IMR-90 (cell line): Measurements from ENCODE around the gene IFIT1B. TPM values are rescaled to one million over a fixed set of nuclear protein-coding genes. Genes with fewer than 3 reads are reported as not detected.

ENCODE experiments used
- ATAC-seq: fragments of 200-7000 bp; cut with Tn5 transposase; 2 replicates; pipeline ENCODE4 v1.9.1; 2020; ENCODE audit warnings: low read depth, mild to moderate bottlenecking, moderate library complexity
- BruUV-seq: library from RNA; stranded (reverse); fragments of 400-500 nt; replicated peaks from 2 replicates; lab custom pipeline; 2021; lab: Mats Ljungman, UMichigan
- CTCF ChIA-PET: fragments of 300-600 bp; formaldehyde crosslinking; extraction: SDS; loops from one replicate; lab custom pipeline; 2021; ENCODE audit warnings: antibody characterized with exemption; lab: Yijun Ruan, JAX
- POLR2A ChIA-PET: fragments of 300-600 bp; sonication (Branson Sonifier 250); formaldehyde crosslinking; loops from one replicate; lab custom pipeline; 2022; ENCODE audit warnings: antibody characterized with exemption; ENCODE audit not compliant: unreplicated experiment; lab: Charles Lee
- DNase-seq: peaks from one replicate; pipeline ENCODE4 v3.0.0; 2013
- H2AFZ ChIP-seq: replicated peaks from 2 replicates; pipeline ENCODE3; 2013; ENCODE audit warnings: low read length, mild to moderate bottlenecking; ENCODE audit not compliant: poor library complexity
- H2AK5ac ChIP-seq: 2 replicates; pipeline ENCODE4 v1.6.1; 2013; ENCODE audit warnings: low read depth, low read length, inconsistent platforms
- H2AK9ac ChIP-seq: replicated peaks from 2 replicates; pipeline ENCODE3; 2013; ENCODE audit warnings: mild to moderate bottlenecking, low read depth, low read length, moderate library complexity; ENCODE audit not compliant: poor library complexity
- H2BK120ac ChIP-seq: 2 replicates; pipeline ENCODE4 v1.6.1; 2013; ENCODE audit warnings: low read depth, low read length, inconsistent platforms
- H2BK15ac ChIP-seq: 3 replicates; pipeline ENCODE4 v1.6.1; 2013; ENCODE audit warnings: low read depth, low read length, inconsistent platforms
- H2BK20ac ChIP-seq: 2 replicates; pipeline ENCODE4 v1.6.1; 2013; ENCODE audit warnings: low read depth, mild to moderate bottlenecking, inconsistent platforms, low read length, moderate library complexity
- H2BK5ac ChIP-seq: 2 replicates; pipeline ENCODE4 v1.6.1; 2013; ENCODE audit warnings: mild to moderate bottlenecking, low read depth, low read length, inconsistent platforms; ENCODE audit not compliant: poor library complexity, severe bottlenecking
- H3K14ac ChIP-seq: replicated peaks from 2 replicates; pipeline ENCODE4 v1.6.1; 2013; ENCODE audit warnings: low read depth, low read length, inconsistent platforms
- H3K18ac ChIP-seq: 2 replicates; pipeline ENCODE4 v1.6.1; 2013; ENCODE audit warnings: low read depth, low read length, control low read depth
- H3K23ac ChIP-seq: 2 replicates; pipeline ENCODE4 v1.6.1; 2013; ENCODE audit warnings: low read depth, low read length, inconsistent platforms
- H3K27ac ChIP-seq: 2 replicates; pipeline ENCODE4 v1.5.1; 2013; ENCODE audit warnings: mild to moderate bottlenecking, control low read depth, low read length; ENCODE audit not compliant: insufficient read depth
- H3K27me3 ChIP-seq: 2 replicates; pipeline ENCODE4 v1.6.1; 2013; ENCODE audit warnings: low read length; ENCODE audit not compliant: control insufficient read depth, insufficient read depth
- H3K36me3 ChIP-seq: 2 replicates; pipeline ENCODE4 v1.6.1; 2013; ENCODE audit warnings: low read length, mixed read lengths; ENCODE audit not compliant: control insufficient read depth, insufficient read depth
- H3K4ac ChIP-seq: 2 replicates; pipeline ENCODE4 v1.6.1; 2013; ENCODE audit warnings: low read depth, low read length, inconsistent platforms
- H3K4me1 ChIP-seq: 2 replicates; pipeline ENCODE4 v1.6.1; 2013; ENCODE audit warnings: low read length, mixed read lengths; ENCODE audit not compliant: control insufficient read depth, insufficient read depth
- H3K4me2 ChIP-seq: 2 replicates; pipeline ENCODE4 v1.6.1; 2013; ENCODE audit warnings: low read depth, mild to moderate bottlenecking, control low read depth, low read length, moderate library complexity
- H3K4me3 ChIP-seq: 2 replicates; pipeline ENCODE4 v1.5.1; 2013; ENCODE audit warnings: low read depth, mild to moderate bottlenecking, control low read depth, low read length, moderate library complexity; ENCODE audit not compliant: insufficient read depth
- H3K56ac ChIP-seq: 2 replicates; pipeline ENCODE4 v1.6.1; 2013; ENCODE audit warnings: low read length, inconsistent platforms; ENCODE audit not compliant: insufficient read depth; ENCODE audit errors: extremely low read depth
- H3K79me1 ChIP-seq, 2 experiments: 2 replicates each; pipeline ENCODE4 v1.6.1; 2013; ENCODE audit warnings: low read length in 2 of 2, inconsistent platforms in 1 of 2, low read depth in 1 of 2
- H3K9ac ChIP-seq: 2 replicates; pipeline ENCODE4 v1.6.1; 2013; ENCODE audit warnings: low read depth, low read length, control low read depth
- H3K9me1 ChIP-seq: 2 replicates; pipeline ENCODE4 v1.6.1; 2013; ENCODE audit warnings: low read length, inconsistent platforms; ENCODE audit not compliant: insufficient read depth
- H3K9me3 ChIP-seq: 2 replicates; pipeline ENCODE4 v1.6.1; 2013; ENCODE audit warnings: low read length; ENCODE audit not compliant: control insufficient read depth, insufficient read depth
- H4K20me1 ChIP-seq: 2 replicates; pipeline ENCODE4 v1.6.1; 2013; ENCODE audit warnings: low read length, inconsistent platforms; ENCODE audit not compliant: insufficient read depth
- H4K5ac ChIP-seq: 2 replicates; pipeline ENCODE4 v1.6.1; 2013; ENCODE audit warnings: mild to moderate bottlenecking, low read depth, low read length, control low read depth
- H4K8ac ChIP-seq, 2 experiments: 2 replicates each; pipeline ENCODE4 v1.6.1; 2013; ENCODE audit warnings: low read depth in 2 of 2, low read length in 2 of 2, control low read depth in 1 of 2, inconsistent platforms in 1 of 2
- H4K91ac ChIP-seq: 2 replicates; pipeline ENCODE4 v1.6.1; 2013; ENCODE audit warnings: low read depth, low read length, inconsistent platforms; ENCODE audit not compliant: insufficient read depth
- BHLHE40 ChIP-seq: fragments of 150-350 bp; IDR thresholded peaks from 2 replicates; pipeline ENCODE4 v1.6.1; 2016; ENCODE audit warnings: mild to moderate bottlenecking, low read depth, low read length
- CEBPB ChIP-seq: IDR thresholded peaks from 2 replicates; pipeline ENCODE4 v1.6.1; 2012; ENCODE audit warnings: low read depth, low read length, improper control_type of control experiment
- CHD1 ChIP-seq: IDR thresholded peaks from 2 replicates; pipeline ENCODE4 v1.6.1; 2012; ENCODE audit warnings: low read depth, low read length, improper control_type of control experiment
- CTCF ChIP-seq: conservative IDR thresholded peaks from 2 replicates; pipeline ENCODE4 v1.5.1; 2012; ENCODE audit warnings: mild to moderate bottlenecking, low read depth, low read length, improper control_type of control experiment
- ELK1 ChIP-seq: fragments of 150-350 bp; IDR thresholded peaks from 2 replicates; pipeline ENCODE4 v1.6.1; 2016; ENCODE audit warnings: low read depth, mild to moderate bottlenecking, low read length, moderate library complexity, borderline replicate concordance
- FOS ChIP-seq: fragments of 150-350 bp; IDR thresholded peaks from 2 replicates; pipeline ENCODE4 v1.6.1; 2016; ENCODE audit warnings: low read depth, low read length
- MAFK ChIP-seq: IDR thresholded peaks from 2 replicates; pipeline ENCODE4 v1.6.1; 2012; ENCODE audit warnings: low read depth, low read length, improper control_type of control experiment
- MAZ ChIP-seq: IDR thresholded peaks from 2 replicates; pipeline ENCODE4 v1.6.1; 2012; ENCODE audit warnings: low read depth, mild to moderate bottlenecking, low read length, improper control_type of control experiment, moderate library complexity, borderline replicate concordance
- MXI1 ChIP-seq: IDR thresholded peaks from 2 replicates; pipeline ENCODE4 v1.6.1; 2012; ENCODE audit warnings: low read depth, mild to moderate bottlenecking, low read length, moderate library complexity, borderline replicate concordance
- NFE2L2 ChIP-seq: fragments of 150-350 bp; IDR thresholded peaks from 2 replicates; pipeline ENCODE4 v1.6.1; 2016; ENCODE audit warnings: low read depth, mild to moderate bottlenecking, low read length
- POLR2A ChIP-seq: IDR thresholded peaks from 2 replicates; pipeline ENCODE4 v1.6.1; 2012; ENCODE audit warnings: mild to moderate bottlenecking, low read depth, low read length
- RAD21 ChIP-seq: IDR thresholded peaks from 2 replicates; pipeline ENCODE4 v1.6.1; 2012; ENCODE audit warnings: low read length, improper control_type of control experiment
- RCOR1 ChIP-seq: IDR thresholded peaks from 2 replicates; pipeline ENCODE4 v1.6.1; 2012; ENCODE audit warnings: mild to moderate bottlenecking, low read length, improper control_type of control experiment; ENCODE audit not compliant: insufficient replicate concordance
- RFX5 ChIP-seq: IDR thresholded peaks from 2 replicates; pipeline ENCODE4 v1.8.0; 2012; ENCODE audit warnings: low read depth, mild to moderate bottlenecking, low read length, moderate library complexity
- SMC3 ChIP-seq: fragments of 150-350 bp; IDR thresholded peaks from 2 replicates; pipeline ENCODE4 v1.6.1; 2016; ENCODE audit warnings: low read depth, mild to moderate bottlenecking, antibody characterized with exemption, low read length, moderate library complexity
- WGBS, 2 experiments: methylation state at CpG; one replicate each; pipeline versions ENCODE4 v1.1.5 to v1.1.7; 2013; ENCODE audit warnings: missing lambda C conversion rate in 2 of 2; ENCODE audit not compliant: insufficient read length in 1 of 2; ENCODE audit errors: extremely low coverage in 2 of 2; 5-methylcytosine and 5-hydroxymethylcytosine counted together
- dilution Hi-C: fragments of 300-500 bp; cut with HindIII; formaldehyde crosslinking; loops from one replicate; pipeline ENCODE4 v1.14.3; 2018; ENCODE audit warnings: low sequenced_read_pairs; ENCODE audit not compliant: unreplicated experiment
- in situ Hi-C: fragments of 300-500 bp; cut with MboI; formaldehyde crosslinking; loops from 3 replicates; pipeline ENCODE4 v1.14.3; 2019; ENCODE audit warnings: low sequenced_read_pairs, inconsistent platforms, mixed read lengths
- intact Hi-C: fragments of 100-400 bp; cut with micrococcal nuclease; formaldehyde crosslinking; loops from 2 replicates; pipeline ENCODE4 v1.10.0; 2022
- polyA plus RNA-seq, 3 experiments: library from polyadenylated mRNA; depleted of rRNA; stranded (reverse); fragments of >200 nt; gene quantifications; 2 replicates each; pipeline ENCODE4 v1.2.3, GENCODE V29; 2012; ENCODE audit warnings: low replicate concordance in 1 of 3
- total RNA-seq: library from RNA; depleted of rRNA; stranded (reverse); fragments of >200 nt; gene quantifications from 2 replicates; pipeline ENCODE4 v1.2.3, GENCODE V29; 2012

The IFIT1B gene
- total and polyA plus RNA-seq, 2 of the 4 experiments (the other 2 are of a cell fraction), result not detected

- H3K9me3 ChIP-seq, result no peaks in the 10 kb centered on the region
- intact Hi-C loops, result loop anchor here (1.0 to 5.0 kb wide), 2 partner anchors 24 to 70 kb away; no protein-coding TSS in a partner anchor
- H3K9me1 ChIP-seq, result peaks cover 8% of the 10 kb centered on the region
- BruUV-seq, result no TSS peak
- H4K8ac ChIP-seq, result peak overlapping the region; percentile 48 to 95
- CTCF ChIA-PET, result interaction anchor here (0.6 to 1.6 kb wide), 4 partner anchors 12 to 48 kb away, joined by 3 to 9 read pairs (median 4); no protein-coding TSS in a partner anchor
- peak overlapping the region; percentile 92 for H2AFZ ChIP-seq
- peak overlapping the region; percentile 59 for H2AK9ac ChIP-seq
- H3K23ac ChIP-seq, result peak overlapping the region; percentile 83
- H3K18ac ChIP-seq, result peak overlapping the region; percentile 89
- H2BK5ac ChIP-seq, result peak overlapping the region; percentile 98
- in situ Hi-C loops, result no loop called here
- peak overlapping the region; percentile 94; the same call in 2 of the 3 replicates for H2BK15ac ChIP-seq
- H3K4me1 ChIP-seq, result peaks cover 21% of the 10 kb centered on the region
- ATAC-seq, result peak; percentile 92
- peak overlapping the region; percentile 69 for H4K5ac ChIP-seq
- POLR2A ChIA-PET, result interaction anchor here (0.6 kb wide), 1 partner anchor 90 kb away, joined by 10 read pairs; no protein-coding TSS in a partner anchor
- peak overlapping the region; percentile 93 for H3K27ac ChIP-seq
- peak overlapping the region; percentile 97 for H2BK20ac ChIP-seq
- H3K36me3 ChIP-seq, result no peaks in the 10 kb centered on the region
- H3K4me2 ChIP-seq, result peak overlapping the region; percentile 83
- peak overlapping the region; percentile 31 for H3K4me3 ChIP-seq
- no peaks in the 10 kb centered on the region for H4K20me1 ChIP-seq
- peak overlapping the region; percentile 62; the same call in 1 of the 2 replicates for H3K9ac ChIP-seq
- H3K56ac ChIP-seq, result peak overlapping the region; percentile 93
- peak overlapping the region; percentile 83 for H3K14ac ChIP-seq
- no peaks in the 10 kb centered on the region for H3K27me3 ChIP-seq
- H3K4ac ChIP-seq, result peak overlapping the region; percentile 94
- WGBS, 2 experiments, result 62% methylated on average over 3 of the region's 12 CpGs; no CpG with 5 or more reads in 1 of the 2 experiments
- peak overlapping the region; percentile 95 for H4K91ac ChIP-seq
- dilution Hi-C loops, result no loop called here
- 0 out of 2 replicates have a peak overlapping the region, but pooled peaks have one; percentile 83 for H2AK5ac ChIP-seq
- DNase-seq, result peak; percentile 98
- H2BK120ac ChIP-seq, result peak overlapping the region; percentile 97
- H3K79me1 ChIP-seq, result no peaks in the 10 kb centered on the region
- no peak for TF ChIP-seq SMC3
- peak; percentile 45; the same call in 1 of the 2 replicates for TF ChIP-seq MAFK
- TF ChIP-seq CEBPB, result peak; percentile 78
- TF ChIP-seq MXI1, result peak; percentile 68; the same call in 1 of the 2 replicates
- TF ChIP-seq FOS, result peak; percentile 66
- TF ChIP-seq RAD21, result no peak
- no peak for TF ChIP-seq RCOR1
- TF ChIP-seq CHD1, result no peak
- TF ChIP-seq CTCF, result no peak
- TF ChIP-seq BHLHE40, result peak; percentile 93
- no peak for TF ChIP-seq ELK1
- TF ChIP-seq NFE2L2, result no peak
- no peak for TF ChIP-seq MAZ
- TF ChIP-seq RFX5, result no peak
- no peak; the same call in 1 of the 2 replicates for TF ChIP-seq POLR2A
Measured at GRCh38 chr10:89351780-89352597, 25.9 kb upstream of the IFIT1B start.
